Calu3 (cell line): ENCODE results near the gene CPE. TPM values are rescaled to one million over a fixed set of nuclear protein-coding genes. Genes with fewer than 3 reads are reported as not detected.

Source experiments
- BruUV-seq: library from RNA; stranded (reverse); fragments of 400-500 nt; replicated peaks from 2 replicates; lab custom pipeline; 2021; lab: Mats Ljungman, UMichigan
- CTCF ChIA-PET: fragments of 300-600 bp; sonication (Branson Sonifier 250); formaldehyde crosslinking; loops from one replicate; lab custom pipeline; 2022; ENCODE audit warnings: antibody characterized with exemption; lab: Charles Lee
- DNase-seq: peaks from one replicate; pipeline ENCODE4 v3.0.0; 2022
- H3K27ac Mint-ChIP-seq: one replicate; pipeline ENCODE4 v1.8.0; 2022; ENCODE audit warnings: mixed read lengths; ENCODE audit not compliant: unreplicated experiment
- H3K27me3 Mint-ChIP-seq: one replicate; pipeline ENCODE4 v1.8.0; 2022; ENCODE audit warnings: mixed read lengths; ENCODE audit not compliant: unreplicated experiment
- H3K36me3 Mint-ChIP-seq: one replicate; pipeline ENCODE4 v1.8.0; 2022; ENCODE audit warnings: mild to moderate bottlenecking, moderate library complexity, mixed read lengths; ENCODE audit not compliant: insufficient read depth, unreplicated experiment
- H3K4me1 Mint-ChIP-seq: one replicate; pipeline ENCODE4 v1.8.0; 2022; ENCODE audit warnings: mild to moderate bottlenecking, low read depth, mixed read lengths; ENCODE audit not compliant: unreplicated experiment
- H3K4me3 Mint-ChIP-seq: one replicate; pipeline ENCODE4 v1.8.0; 2022; ENCODE audit warnings: mild to moderate bottlenecking, low read depth, moderate library complexity, mixed read lengths; ENCODE audit not compliant: unreplicated experiment
- H3K9me3 Mint-ChIP-seq: one replicate; pipeline ENCODE4 v1.8.0; 2022; ENCODE audit warnings: low read depth, mixed read lengths; ENCODE audit not compliant: unreplicated experiment
- intact Hi-C: fragments of 100-400 bp; cut with micrococcal nuclease; formaldehyde crosslinking; loops from one replicate; pipeline ENCODE4 v1.10.0; 2022; ENCODE audit not compliant: unreplicated experiment
- total RNA-seq: library from RNA; stranded (reverse); gene quantifications from 2 replicates; pipeline ENCODE4 v1.2.3, GENCODE V29; 2022
- TF ChIP-seq, protein P1 (sequence below): fragments of 200-600 bp; IDR thresholded peaks from one replicate; pipeline ENCODE4 v1.8.0; 2022; ENCODE audit warnings: antibody characterized with exemption; ENCODE audit not compliant: unreplicated experiment

Gene CPE
- total RNA-seq, 1 experiment from 2014 or later = 4.7 TPM

GRCh38 chr4:165381821-165382373 lies 3.1 kb downstream of the CPE start:
- CTCF ChIA-PET = no interaction called here
- TF ChIP-seq, protein P1, sequence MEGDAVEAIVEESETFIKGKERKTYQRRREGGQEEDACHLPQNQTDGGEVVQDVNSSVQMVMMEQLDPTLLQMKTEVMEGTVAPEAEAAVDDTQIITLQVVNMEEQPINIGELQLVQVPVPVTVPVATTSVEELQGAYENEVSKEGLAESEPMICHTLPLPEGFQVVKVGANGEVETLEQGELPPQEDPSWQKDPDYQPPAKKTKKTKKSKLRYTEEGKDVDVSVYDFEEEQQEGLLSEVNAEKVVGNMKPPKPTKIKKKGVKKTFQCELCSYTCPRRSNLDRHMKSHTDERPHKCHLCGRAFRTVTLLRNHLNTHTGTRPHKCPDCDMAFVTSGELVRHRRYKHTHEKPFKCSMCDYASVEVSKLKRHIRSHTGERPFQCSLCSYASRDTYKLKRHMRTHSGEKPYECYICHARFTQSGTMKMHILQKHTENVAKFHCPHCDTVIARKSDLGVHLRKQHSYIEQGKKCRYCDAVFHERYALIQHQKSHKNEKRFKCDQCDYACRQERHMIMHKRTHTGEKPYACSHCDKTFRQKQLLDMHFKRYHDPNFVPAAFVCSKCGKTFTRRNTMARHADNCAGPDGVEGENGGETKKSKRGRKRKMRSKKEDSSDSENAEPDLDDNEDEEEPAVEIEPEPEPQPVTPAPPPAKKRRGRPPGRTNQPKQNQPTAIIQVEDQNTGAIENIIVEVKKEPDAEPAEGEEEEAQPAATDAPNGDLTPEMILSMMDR = no peak
- Mint-ChIP-seq H3K27ac (no peak overlapping the region), H3K36me3 (peaks cover 7% of the 10 kb centered on the region), H3K27me3 (no peaks in the 10 kb centered on the region), H3K4me3 (no peak overlapping the region), H3K4me1 (no peaks in the 10 kb centered on the region), H3K9me3 (no peaks in the 10 kb centered on the region)
- intact Hi-C loops = no loop called here
- DNase-seq = no peak
- BruUV-seq = no TSS peak

GRCh38 chr4:165382640-165383039 lies 3.8 kb downstream of the CPE start:
- Mint-ChIP-seq H3K4me3 (no peak overlapping the region), H3K4me1 (no peaks in the 10 kb centered on the region), H3K36me3 (peaks cover 7% of the 10 kb centered on the region), H3K27ac (no peak overlapping the region), H3K27me3 (no peaks in the 10 kb centered on the region), H3K9me3 (no peaks in the 10 kb centered on the region)
- intact Hi-C loops = no loop called here
- TF ChIP-seq, protein P1 = no peak
- CTCF ChIA-PET = no interaction called here
- no TSS peak for BruUV-seq
- no peak for DNase-seq

DNA sequence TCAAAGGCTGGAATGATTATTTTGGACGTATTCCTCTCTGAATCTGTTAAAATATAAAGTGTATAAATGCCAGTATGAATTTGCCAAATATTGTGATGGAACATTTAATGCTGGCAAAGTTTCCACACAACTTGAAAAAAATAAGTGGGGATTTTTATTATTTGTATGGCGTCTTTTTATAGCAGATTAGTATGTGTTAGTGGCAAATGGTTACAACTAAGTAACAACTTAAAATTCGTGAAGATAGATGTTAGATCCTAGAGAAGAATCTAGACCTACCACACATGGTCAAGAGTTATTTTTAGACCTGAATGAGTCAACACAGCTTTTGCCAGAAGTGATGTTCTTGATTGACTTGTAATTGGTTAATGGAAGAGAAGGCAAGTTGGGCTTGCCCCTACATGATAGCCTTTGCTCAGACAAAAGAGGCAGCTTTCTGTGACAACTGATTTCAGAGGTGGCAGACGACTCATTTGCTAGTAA lies 4.8 kb downstream of the CPE start:
- BruUV-seq = no TSS peak
- no peak for DNase-seq
- H3K27ac Mint-ChIP-seq = no peak overlapping the region
- no peaks in the 10 kb centered on the region for H3K4me1 Mint-ChIP-seq
- no peak overlapping the region for H3K4me3 Mint-ChIP-seq
- H3K27me3 Mint-ChIP-seq = no peaks in the 10 kb centered on the region
- no peaks in the 10 kb centered on the region for H3K9me3 Mint-ChIP-seq
- CTCF ChIA-PET = no interaction called here
- H3K36me3 Mint-ChIP-seq = peaks cover 5% of the 10 kb centered on the region
- TF ChIP-seq, protein P1 = no peak
- intact Hi-C loops = no loop called here

DNA sequence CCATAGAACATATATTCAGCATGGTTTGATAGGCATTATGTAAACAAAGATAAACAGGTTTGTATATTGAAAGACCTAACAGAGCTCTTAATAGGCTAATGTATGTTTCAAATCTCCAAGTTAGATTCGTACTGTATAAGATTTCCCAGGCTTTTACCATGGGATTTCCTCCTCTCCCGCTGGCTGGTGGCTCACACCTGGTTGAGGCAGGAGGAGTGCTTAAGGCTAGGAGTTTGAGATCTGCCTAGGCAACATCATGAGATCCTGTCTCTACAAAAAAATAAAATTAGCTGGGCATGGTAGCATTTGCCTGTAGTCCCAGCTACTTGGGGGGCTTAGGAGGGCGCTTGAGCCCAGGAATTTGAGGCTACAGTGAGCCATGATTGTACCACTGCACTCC lies 5.4 kb downstream of the CPE start:
- CTCF ChIA-PET = no interaction called here
- H3K27ac Mint-ChIP-seq = no peak overlapping the region
- H3K4me3 Mint-ChIP-seq = no peak overlapping the region
- intact Hi-C loops = no loop called here
- TF ChIP-seq, protein P1 = no peak
- H3K4me1 Mint-ChIP-seq = no peaks in the 10 kb centered on the region
- no peaks in the 10 kb centered on the region for H3K27me3 Mint-ChIP-seq
- H3K9me3 Mint-ChIP-seq = no peaks in the 10 kb centered on the region
- no peak for DNase-seq
- no peaks in the 10 kb centered on the region for H3K36me3 Mint-ChIP-seq
- BruUV-seq = no TSS peak
